ENCODE measurements around the gene TBCK.

The TBCK gene

GRCh38 chr4:106320235-106320634 is 4.2 kb upstream of the TBCK start:
- DNase-seq = no peak

DNA sequence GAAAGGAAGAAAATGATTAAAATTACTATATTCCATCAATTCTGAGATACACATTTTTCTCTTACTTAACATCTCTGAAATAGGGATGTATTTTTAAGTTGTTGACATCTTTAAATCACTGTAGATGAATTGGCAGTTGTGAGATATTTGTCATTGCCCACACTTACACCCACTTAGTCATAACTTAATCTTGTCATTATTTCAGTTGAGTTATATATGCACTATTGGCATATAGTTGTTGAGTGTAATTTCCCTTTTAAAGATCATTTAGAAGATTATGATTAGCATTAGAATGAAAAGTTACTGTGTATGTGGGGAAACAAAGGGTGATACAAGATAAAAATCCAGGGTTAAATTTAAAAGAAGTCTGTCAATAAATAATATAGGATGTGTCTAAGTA is 2.5 kb upstream of the TBCK start:
- DNase-seq = no peak

- no peak for DNase-seq
Observed at GRCh38 chr4:106317815-106318214, 1.8 kb upstream of the TBCK start.

- DNase-seq = peak in 1 of 2 experiments; percentile 44
Observed at GRCh38 chr4:106316773-106317409, 882 bp upstream of the TBCK start.

DNA sequence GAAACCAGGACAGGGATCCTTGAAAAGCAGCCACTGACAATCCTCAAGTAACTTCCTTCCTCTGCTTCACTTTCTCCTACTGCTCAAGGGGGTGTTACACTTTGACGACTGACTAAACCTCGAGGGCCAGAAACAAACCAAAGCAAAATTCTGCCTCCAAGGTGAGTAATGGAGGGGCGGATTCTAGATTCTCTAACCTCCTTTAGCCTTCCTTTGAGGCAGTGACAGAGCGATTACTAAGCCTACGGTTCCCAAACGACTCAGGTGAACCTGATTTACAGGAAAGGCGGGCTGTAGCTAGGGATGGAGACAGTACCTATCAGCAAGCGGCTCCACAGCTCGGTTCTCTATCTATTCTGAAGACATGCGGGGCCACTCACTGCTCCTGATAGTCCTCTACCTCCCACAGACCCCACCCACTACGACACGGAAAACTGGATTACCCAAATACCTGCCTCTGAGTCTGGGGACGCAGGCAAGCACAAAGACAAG is 487 bp downstream of the TBCK start:
- DNase-seq = peak in 1 of 2 experiments; percentile 41

DNA sequence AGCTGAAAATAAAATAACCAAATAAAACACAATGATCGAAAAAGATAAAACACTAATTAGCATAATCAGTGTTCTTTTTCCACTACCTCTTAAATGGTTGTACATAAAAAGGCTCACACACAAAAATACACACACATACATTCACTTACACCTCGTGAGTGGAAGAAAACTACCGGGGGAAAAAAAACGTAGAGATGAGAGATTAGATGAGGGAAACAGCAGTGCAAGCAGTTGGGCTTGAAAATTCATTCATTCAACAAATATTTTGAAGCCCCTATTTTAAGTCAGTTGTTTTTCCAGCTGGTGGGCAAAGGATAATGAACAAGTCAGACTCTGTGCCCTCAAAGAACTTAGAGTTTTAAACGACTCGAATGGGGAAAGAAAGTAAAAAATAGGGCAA is 1.0 kb downstream of the TBCK start:
- DNase-seq = no peak

DNA sequence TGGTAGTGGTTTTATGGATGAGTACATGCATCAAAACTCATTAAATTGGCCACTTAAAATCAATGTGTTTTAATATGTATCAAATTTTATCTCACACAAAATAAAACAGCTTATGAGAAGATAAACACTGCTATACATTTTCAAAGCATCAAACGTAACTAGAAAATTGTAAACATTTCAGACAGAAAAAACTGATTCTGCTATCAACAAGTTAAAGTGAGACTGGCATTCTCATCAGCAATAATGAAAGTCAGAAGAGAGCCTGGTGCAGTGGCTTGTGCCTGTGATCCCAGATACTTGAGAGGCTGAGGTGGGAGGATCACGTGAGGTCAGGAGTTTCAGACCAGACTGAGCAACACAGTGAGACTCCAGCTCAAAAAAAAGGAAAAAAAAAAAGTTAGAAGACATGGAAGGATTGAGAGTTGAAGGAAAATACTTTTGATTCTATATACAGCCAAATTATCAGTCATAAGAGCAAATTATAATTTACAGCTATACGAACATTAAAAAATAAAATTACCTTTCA is 2.9 kb downstream of the TBCK start:
- DNase-seq = no peak

- DNase-seq = no peak
Observed at GRCh38 chr4:106312377-106312776, 3.6 kb downstream of the TBCK start.

DNA sequence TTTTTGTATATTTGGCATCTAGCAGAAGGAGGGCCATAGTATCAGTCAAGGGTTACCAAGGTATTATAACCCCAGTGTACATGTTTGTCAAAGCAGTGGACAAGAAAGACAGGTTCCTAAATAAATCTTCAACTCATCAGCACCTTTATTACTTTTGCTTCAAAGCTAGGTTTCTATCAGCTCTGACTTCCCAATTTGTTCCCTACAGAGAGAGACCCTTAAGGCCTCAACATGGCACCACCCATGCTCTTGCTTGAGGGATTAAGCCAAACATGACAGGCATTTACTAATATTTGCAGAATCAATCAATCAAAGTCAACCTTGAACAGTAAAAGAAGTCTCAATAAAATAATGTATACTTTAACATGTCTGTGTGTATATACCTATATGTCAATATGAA is 9.4 kb downstream of the TBCK start:
- DNase-seq = no peak

DNA sequence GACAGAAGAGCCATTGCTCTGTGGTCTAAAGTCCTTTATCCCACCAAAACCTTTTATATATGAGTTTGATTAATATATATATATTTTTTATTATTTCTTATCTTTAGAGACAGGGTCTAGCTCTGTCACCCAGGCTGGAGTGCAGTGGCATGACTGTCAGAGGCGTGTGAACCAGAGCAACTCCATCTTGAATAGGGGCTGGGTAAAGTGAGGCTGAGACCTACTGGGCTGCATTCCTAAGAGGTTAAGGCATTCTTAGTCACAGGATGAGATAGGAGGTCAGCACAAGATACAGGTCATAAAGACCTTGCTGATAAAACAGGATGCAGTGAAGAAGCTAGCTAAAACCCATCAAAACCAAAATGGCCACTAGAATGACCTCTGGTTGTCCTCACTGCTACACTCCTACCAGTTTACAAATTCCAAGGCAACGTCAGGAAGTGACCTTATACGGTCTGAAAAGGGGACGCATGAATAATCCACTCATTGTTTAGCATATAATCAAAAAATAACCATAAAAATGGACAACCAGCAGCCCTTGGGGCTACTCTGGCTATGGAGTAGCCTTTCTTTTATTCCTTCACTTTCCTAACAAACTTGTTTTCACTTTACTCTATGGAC is 10.5 kb downstream of the TBCK start:
- no peak for DNase-seq

DNA sequence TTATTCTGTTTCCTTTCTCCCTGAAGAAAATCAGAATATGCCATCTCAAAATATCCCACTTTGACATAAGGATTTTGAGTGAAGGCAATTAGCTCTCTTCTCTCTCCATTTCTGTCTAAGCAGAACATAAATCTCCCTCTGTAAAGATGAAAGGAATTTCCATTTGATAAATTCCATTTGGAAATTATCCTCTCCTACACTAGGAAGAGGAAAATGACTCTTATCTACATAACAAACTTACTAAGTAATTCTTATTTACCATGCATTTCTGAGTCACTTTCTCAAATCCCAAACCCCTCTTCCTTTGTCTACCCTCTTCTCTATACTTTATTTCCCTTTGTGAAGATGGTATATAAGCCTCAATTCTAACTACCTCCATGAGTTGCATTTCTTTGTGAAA is 11.4 kb downstream of the TBCK start:
- no peak for DNase-seq

GRCh38 chr4:106303548-106304281 is 12.3 kb downstream of the TBCK start:
- DNase-seq = no peak

- DNase-seq = no peak
Observed at GRCh38 chr4:106302062-106302438, 14.0 kb downstream of the TBCK start.

- no peak for DNase-seq
Observed at GRCh38 chr4:106301393-106302061, 14.5 kb downstream of the TBCK start.

DNA sequence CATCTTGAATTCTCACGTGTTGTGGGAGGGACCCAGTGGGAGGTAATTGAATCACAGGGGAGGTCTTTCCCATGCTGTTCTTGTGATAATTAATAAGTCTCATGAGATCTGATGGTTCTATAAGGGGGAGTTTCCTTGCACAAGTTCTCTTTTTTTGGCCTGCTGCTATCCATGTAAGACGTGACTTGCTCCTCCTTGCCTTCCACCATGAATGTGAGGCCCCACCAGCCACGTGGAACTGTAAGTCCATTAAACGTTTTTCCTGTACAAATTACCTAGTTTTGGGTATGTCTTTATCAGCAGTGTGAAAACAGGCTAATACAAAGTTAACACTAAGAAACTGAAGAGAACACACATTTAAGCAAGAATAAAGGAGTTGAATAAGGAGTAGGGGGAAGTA is 16.0 kb downstream of the TBCK start:
- no peak for DNase-seq

DNA sequence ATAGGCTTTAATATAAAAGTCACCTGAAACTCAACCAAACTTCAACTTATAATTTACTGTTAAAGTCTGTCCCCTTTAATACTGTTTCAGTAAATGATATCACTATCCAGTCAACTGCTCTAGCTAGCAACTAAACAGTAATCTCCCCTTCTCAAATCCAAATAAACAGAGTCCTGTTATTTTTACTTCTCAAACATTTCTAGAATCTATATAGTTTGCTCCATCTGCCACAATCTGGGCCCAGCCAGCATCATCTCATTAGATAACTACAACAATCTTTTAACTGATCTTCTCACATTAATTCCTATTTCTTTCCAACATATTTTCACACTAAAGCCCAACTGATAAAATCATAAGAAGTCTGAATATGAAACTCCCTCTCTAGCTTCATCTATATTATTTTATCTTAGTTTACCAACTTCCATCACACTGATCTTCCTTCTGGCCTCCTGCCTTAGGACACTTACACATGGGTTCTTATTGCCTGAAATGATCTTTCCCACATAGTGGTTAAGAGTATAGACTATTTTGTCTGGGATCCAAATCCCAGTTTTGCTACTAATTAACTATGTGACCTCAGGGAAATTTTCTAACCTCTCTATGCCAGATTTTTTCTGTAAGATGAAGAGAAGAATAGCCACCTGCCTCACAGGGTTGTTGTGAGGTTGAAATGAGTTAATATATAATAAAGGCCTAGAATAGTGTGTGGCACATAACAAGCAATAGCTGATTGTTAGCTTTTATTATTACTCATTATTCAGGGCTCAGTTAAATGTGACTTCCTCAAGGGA is 18.6 kb downstream of the TBCK start:
- no peak for DNase-seq

- DNase-seq = no peak
Observed at GRCh38 chr4:106294062-106294461, 21.9 kb downstream of the TBCK start.

GRCh38 chr4:106291678-106292077 is 24.3 kb downstream of the TBCK start:
- no peak for DNase-seq

DNA sequence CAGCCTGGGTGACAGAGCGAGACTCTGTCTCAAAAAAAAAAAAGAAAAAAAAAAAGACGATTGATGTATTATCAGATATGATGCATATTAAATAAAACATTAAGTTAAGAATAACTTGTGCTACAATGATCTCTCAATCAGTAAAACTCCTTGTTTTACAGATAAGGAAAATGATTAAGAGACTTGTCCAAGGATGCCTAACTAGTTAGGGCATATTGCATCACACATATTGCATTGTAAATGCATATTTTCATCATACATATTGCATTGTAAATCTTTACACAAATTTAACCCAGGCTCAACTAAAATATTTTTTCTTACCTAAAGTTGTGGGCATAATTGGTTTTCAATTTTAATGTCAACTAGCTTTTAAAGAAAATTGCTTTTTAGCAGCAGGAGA is 26.3 kb downstream of the TBCK start:
- no peak for DNase-seq

DNA sequence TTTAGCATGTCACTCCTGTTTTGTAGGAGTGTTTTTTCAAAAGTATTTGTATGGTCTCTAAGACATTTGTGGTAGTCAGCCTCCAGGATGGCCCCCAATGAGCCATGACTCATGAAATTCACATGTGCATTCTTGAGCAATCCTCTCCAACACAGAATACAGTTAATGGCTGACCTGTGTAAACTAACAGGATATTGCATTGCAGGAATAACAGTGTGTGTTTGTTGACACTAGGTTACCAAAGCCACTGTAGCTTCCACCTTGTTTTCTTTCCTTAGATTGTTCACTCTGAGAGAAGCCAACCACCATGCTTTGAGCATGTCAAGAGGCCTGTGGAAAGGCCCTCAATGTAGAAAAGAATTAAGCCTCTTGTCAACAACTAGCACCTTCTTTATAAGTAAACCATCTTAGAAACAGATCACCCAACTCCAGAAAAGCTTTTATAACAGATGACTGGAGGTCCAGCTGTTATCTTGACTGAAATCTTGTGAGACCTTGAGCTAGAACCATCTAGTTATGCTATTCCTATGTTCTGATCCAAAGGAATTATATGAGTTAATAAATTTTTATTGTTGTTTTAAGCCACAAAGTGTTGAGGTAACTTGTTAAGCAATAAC is 28.5 kb downstream of the TBCK start:
- DNase-seq = no peak

- no peak for DNase-seq
Observed at GRCh38 chr4:106286611-106287010, 29.4 kb downstream of the TBCK start.

DNA sequence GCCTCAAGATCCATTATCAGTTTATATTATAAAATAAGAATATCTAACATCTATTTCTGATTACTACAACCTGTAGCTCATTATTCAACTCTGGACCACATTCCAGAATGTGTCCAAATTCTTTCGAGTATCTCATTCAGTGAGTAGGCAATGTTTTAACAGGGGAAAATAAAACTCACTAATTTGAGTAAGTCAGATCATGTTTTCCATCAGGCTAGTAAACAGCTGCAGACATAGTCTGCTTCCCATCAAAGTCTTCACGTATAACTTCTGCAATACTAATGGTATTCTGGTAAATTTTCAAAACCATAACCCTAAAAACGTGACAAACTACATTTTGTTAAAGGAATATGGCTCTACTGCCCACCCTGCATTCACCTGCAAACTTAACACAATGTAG is 31.8 kb downstream of the TBCK start:
- DNase-seq = no peak
